Keratinocyte (primary cell): Measurements from ENCODE around the gene SARS2. TPM values are rescaled to one million over a fixed set of nuclear protein-coding genes. Genes with fewer than 3 reads are reported as not detected.

Source experiments
- DNase-seq: peaks from one replicate; pipeline ENCODE4 v3.0.0-alpha.2; 2011; ENCODE audit warnings: low read depth, missing footprints, low spot score
- FAIRE-seq: peaks from 2 replicates; lab custom pipeline; 2011; peaks lifted over from hg19 to GRCh38; lab: Jason Lieb, UNC
- H2AFZ ChIP-seq: 2 replicates; pipeline ENCODE4 v1.6.0; 2012; ENCODE audit warnings: low read length, control low read depth, inconsistent platforms; ENCODE audit not compliant: control insufficient read depth
- H3K27ac ChIP-seq: 2 replicates; pipeline ENCODE4 v1.5.1; 2011; ENCODE audit warnings: low read length; ENCODE audit not compliant: control insufficient read depth, insufficient read depth
- H3K27me3 ChIP-seq: 3 replicates; pipeline ENCODE4 v1.6.0; 2011; ENCODE audit warnings: low read length; ENCODE audit not compliant: control insufficient read depth, insufficient read depth; ENCODE audit errors: extremely low read depth
- H3K36me3 ChIP-seq, 2 experiments: 2 replicates in 1 of 2; 3 replicates in 1 of 2; pipeline ENCODE4 v1.5.1; 2011; ENCODE audit warnings: low read length in 2 of 2, mild to moderate bottlenecking in 1 of 2; ENCODE audit not compliant: control insufficient read depth in 2 of 2, insufficient read depth in 2 of 2; ENCODE audit errors: extremely low read depth in 1 of 2
- H3K4me1 ChIP-seq: 3 replicates; pipeline ENCODE4 v1.5.1; 2011; ENCODE audit warnings: low read length; ENCODE audit not compliant: control insufficient read depth, insufficient read depth; ENCODE audit errors: extremely low read depth
- H3K4me2 ChIP-seq: 3 replicates; pipeline ENCODE4 v1.6.0; 2011; ENCODE audit warnings: low read depth, low read length; ENCODE audit not compliant: control insufficient read depth, insufficient read depth; ENCODE audit errors: extremely low read depth
- H3K4me3 ChIP-seq, 3 experiments: fragments of 200-600 bp in 1 of 3; sonication (generic) in 1 of 3; 2 replicates in 2 of 3; 3 replicates in 1 of 3; pipeline ENCODE4 v1.5.1; 2011 to 2016; ENCODE audit warnings: low read length in 3 of 3, mild to moderate bottlenecking in 3 of 3, control low read depth in 2 of 3, inconsistent platforms in 1 of 3, low read depth in 1 of 3, mixed read lengths in 1 of 3, mixed run types in 1 of 3, moderate library complexity in 1 of 3; ENCODE audit not compliant: control insufficient read depth in 2 of 3, insufficient read depth in 2 of 3; ENCODE audit errors: extremely low read depth in 1 of 3
- H3K79me2 ChIP-seq: 2 replicates; pipeline ENCODE4 v1.6.0; 2012; ENCODE audit warnings: low read length; ENCODE audit not compliant: control insufficient read depth, insufficient read depth
- H3K9ac ChIP-seq: 3 replicates; pipeline ENCODE4 v1.6.0; 2011; ENCODE audit warnings: low read length; ENCODE audit not compliant: control insufficient read depth, insufficient read depth; ENCODE audit errors: extremely low read depth
- H3K9me1 ChIP-seq: 3 replicates; pipeline ENCODE4 v1.6.0; 2011; ENCODE audit warnings: low read length; ENCODE audit not compliant: control insufficient read depth, insufficient read depth; ENCODE audit errors: extremely low read depth
- H3K9me3 ChIP-seq: 2 replicates; pipeline ENCODE4 v1.5.1; 2012; ENCODE audit warnings: low read depth, low read length; ENCODE audit not compliant: control insufficient read depth
- H4K20me1 ChIP-seq: 3 replicates; pipeline ENCODE4 v1.6.0; 2011; ENCODE audit warnings: low read length; ENCODE audit not compliant: control insufficient read depth, insufficient read depth; ENCODE audit errors: extremely low read depth
- EZH2 ChIP-seq: IDR thresholded peaks from one replicate; pipeline ENCODE4 v1.6.1; 2012; ENCODE audit warnings: inconsistent platforms, mild to moderate bottlenecking, low read length, moderate library complexity
- dilution Hi-C: fragments of 300-500 bp; cut with MboI; formaldehyde crosslinking; loops from one replicate; pipeline ENCODE4 v1.7.0; 2020; ENCODE audit warnings: low sequenced_read_pairs; ENCODE audit not compliant: extremely low pct_ligation_motif_present
- polyA plus RNA-seq, 5 experiments: library from polyadenylated mRNA; depleted of rRNA in 3 of 5; stranded (reverse) in 3 of 5; stranded (forward) in 1 of 5; unstranded in 1 of 5; fragments of >200 nt; gene quantifications; 1 replicate in 1 of 5; 2 replicates in 3 of 5; 3 replicates in 1 of 5; pipeline versions ENCODE4 v1.2.1 to v1.2.3, GENCODE V29; 2011 to 2012; ENCODE audit warnings: missing spikeins in 2 of 5, low read depth in 1 of 5, low replicate concordance in 1 of 5
- TF ChIP-seq, protein P1 (sequence below), 3 experiments: IDR thresholded peaks in 1 of 3; conservative IDR thresholded peaks in 1 of 3; optimal IDR thresholded peaks in 1 of 3; 2 replicates in 2 of 3; 3 replicates in 1 of 3; pipeline versions ENCODE3 to v1.5.1; 2011; ENCODE audit warnings: low read length in 3 of 3, mild to moderate bottlenecking in 3 of 3, moderate library complexity in 2 of 3, control low read depth in 1 of 3, inconsistent platforms in 1 of 3; ENCODE audit not compliant: insufficient read depth in 2 of 3; ENCODE audit errors: extremely low read depth in 1 of 3

Gene SARS2
- polyA plus RNA-seq, 1 donor (not counting 4 experiments of a cell fraction or from before 2014, with no cell fraction given): 13.9 TPM

DNA sequence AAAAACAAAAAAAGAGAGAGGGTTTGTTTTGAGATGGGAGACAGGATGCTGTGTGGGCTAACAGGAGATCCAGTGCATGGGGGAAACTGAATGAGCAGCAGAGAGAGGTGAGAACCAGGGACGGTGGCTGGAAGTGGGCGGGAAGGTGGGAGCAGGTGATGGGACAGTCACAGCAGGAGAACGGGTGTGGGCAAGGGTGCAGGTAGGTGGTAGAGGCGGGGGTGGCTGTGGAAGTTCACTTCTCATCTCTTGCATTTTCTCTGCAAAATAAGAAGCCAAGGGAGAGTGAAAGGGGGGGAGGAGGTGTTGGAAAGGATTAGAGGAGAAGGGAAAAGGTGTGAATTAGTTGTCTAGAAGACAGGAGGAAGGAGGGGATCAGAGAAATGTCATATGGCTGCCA, 23.1 kb upstream of the SARS2 start:
- H3K4me2 ChIP-seq: no peak overlapping the region
- FAIRE-seq (no peak), DNase-seq (no peak)
- H3K79me2 ChIP-seq: no peaks in the 10 kb centered on the region
- no peaks in the 10 kb centered on the region for H3K9me3 ChIP-seq
- H3K4me1 ChIP-seq: peaks cover 3% of the 10 kb centered on the region
- no peak overlapping the region for H3K9ac ChIP-seq
- H4K20me1 ChIP-seq: no peaks in the 10 kb centered on the region
- TF ChIP-seq, protein P1, sequence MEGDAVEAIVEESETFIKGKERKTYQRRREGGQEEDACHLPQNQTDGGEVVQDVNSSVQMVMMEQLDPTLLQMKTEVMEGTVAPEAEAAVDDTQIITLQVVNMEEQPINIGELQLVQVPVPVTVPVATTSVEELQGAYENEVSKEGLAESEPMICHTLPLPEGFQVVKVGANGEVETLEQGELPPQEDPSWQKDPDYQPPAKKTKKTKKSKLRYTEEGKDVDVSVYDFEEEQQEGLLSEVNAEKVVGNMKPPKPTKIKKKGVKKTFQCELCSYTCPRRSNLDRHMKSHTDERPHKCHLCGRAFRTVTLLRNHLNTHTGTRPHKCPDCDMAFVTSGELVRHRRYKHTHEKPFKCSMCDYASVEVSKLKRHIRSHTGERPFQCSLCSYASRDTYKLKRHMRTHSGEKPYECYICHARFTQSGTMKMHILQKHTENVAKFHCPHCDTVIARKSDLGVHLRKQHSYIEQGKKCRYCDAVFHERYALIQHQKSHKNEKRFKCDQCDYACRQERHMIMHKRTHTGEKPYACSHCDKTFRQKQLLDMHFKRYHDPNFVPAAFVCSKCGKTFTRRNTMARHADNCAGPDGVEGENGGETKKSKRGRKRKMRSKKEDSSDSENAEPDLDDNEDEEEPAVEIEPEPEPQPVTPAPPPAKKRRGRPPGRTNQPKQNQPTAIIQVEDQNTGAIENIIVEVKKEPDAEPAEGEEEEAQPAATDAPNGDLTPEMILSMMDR (optimal IDR thresholded peaks at IDR 0.05 in 1 of 3, IDR thresholded peaks at IDR 0.05 in 1 of 3, conservative IDR thresholded peaks at IDR 0.05 in 1 of 3; ENCODE audit: extremely low read depth in 1 of 3, insufficient read depth in 2 of 3, low read length in 3 of 3): no peak
- TF ChIP-seq EZH2: no peak
- no peak overlapping the region for H3K27ac ChIP-seq
- no peak overlapping the region for H3K4me3 ChIP-seq
- no peaks in the 10 kb centered on the region for H3K9me1 ChIP-seq
- H3K27me3 ChIP-seq: no peaks in the 10 kb centered on the region
- peaks cover 0 to 2% of the 10 kb centered on the region in 2 experiments for H3K36me3 ChIP-seq
- dilution Hi-C loops: no loop called here
- no peak overlapping the region for H2AFZ ChIP-seq

DNA sequence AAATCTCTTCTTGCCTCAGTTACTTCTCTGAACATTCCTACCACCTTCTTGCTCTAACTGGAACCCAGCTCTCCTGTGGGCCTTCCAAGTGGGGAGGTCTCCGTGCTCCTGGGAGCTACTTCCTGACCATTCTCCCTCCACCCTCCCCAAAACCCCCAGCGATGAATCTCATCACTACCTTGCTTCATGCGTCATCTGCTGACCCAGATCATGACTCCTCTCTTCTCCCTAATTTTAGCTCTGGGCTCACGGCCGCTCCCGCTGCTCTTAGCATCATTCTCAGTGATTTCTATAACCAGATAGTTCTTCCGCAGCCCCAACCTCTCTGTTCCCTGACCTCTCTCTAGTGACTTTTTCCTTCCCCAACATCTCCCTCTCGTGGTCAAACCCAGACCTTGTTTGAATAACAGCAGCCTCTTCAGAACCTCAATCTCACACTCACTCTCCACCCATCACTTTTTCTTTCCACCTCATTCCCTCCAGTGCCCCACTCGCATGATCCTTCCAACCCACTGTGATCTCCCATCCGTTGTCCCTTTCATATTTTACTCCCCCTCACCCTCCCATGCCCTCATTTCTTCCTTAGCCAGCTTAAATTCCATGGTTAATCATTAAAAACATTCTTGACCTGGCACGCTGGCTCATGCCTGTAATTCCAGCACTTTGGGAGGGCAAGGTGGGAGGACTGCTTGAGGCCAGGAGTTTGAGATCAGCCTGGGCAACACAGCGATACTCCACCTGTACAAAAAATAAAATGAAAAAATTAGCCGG, 22.0 kb upstream of the SARS2 start:
- Histone ChIP-seq H4K20me1 (no peaks in the 10 kb centered on the region), H3K4me3 (no peak overlapping the region), H3K27me3 (no peaks in the 10 kb centered on the region), H3K27ac (no peak overlapping the region), H3K9me1 (no peaks in the 10 kb centered on the region), H3K9ac (no peak overlapping the region), H2AFZ (no peak overlapping the region), H3K9me3 (no peaks in the 10 kb centered on the region), H3K4me2 (no peak overlapping the region), H3K4me1 (peaks cover 3% of the 10 kb centered on the region), H3K79me2 (no peaks in the 10 kb centered on the region), H3K36me3 (peaks cover 0 to 2% of the 10 kb centered on the region in 2 experiments)
- no peak for FAIRE-seq
- TF ChIP-seq, protein P1 (optimal IDR thresholded peaks at IDR 0.05 in 1 of 3, IDR thresholded peaks at IDR 0.05 in 1 of 3, conservative IDR thresholded peaks at IDR 0.05 in 1 of 3; ENCODE audit: extremely low read depth in 1 of 3, insufficient read depth in 2 of 3, low read length in 3 of 3): peak; percentile 13 to 17 (median 15)
- no peak for TF ChIP-seq EZH2
- dilution Hi-C loops: no loop called here
- DNase-seq: no peak
